ENCODE results near the gene BCL6.

The BCL6 gene

GRCh38 chr3:187758318-187758955, 13.2 kb upstream of the BCL6 start:
- Histone ChIP-seq H3K4me1 (ENCODE audit: insufficient read depth, low read length) (no peaks in the 10 kb centered on the region; the same call in 1 of the 2 replicates), H3K9me3 (ENCODE audit: insufficient read depth, low read depth, low read length) (no peaks in the 10 kb centered on the region), H3K36me3 (ENCODE audit: insufficient read depth, low read length) (no peaks in the 10 kb centered on the region), H3K9ac (ENCODE audit: low read depth, low read length) (no peak overlapping the region), H3K4me3 (ENCODE audit: low read length) (no peak overlapping the region), H3K27me3 (ENCODE audit: insufficient read depth, low read length) (no peaks in the 10 kb centered on the region), H3K27ac (ENCODE audit: low read depth, low read length) (no peak overlapping the region)
- 85% methylated on average over 1 of the region's 1 CpG for WGBS

- no peaks in the 10 kb centered on the region for H3K9me3 ChIP-seq (ENCODE audit: insufficient read depth, low read depth, low read length)
- no peaks in the 10 kb centered on the region for H3K27me3 ChIP-seq (ENCODE audit: insufficient read depth, low read length)
- no peak overlapping the region for H3K9ac ChIP-seq (ENCODE audit: low read depth, low read length)
- H3K4me3 ChIP-seq (ENCODE audit: low read length): no peak overlapping the region
- no peak overlapping the region for H3K27ac ChIP-seq (ENCODE audit: low read depth, low read length)
- WGBS: 87% methylated on average over 3 of the region's 4 CpGs
- no peaks in the 10 kb centered on the region for H3K36me3 ChIP-seq (ENCODE audit: insufficient read depth, low read length)
- H3K4me1 ChIP-seq (ENCODE audit: insufficient read depth, low read length): peaks cover 29% of the 10 kb centered on the region
These were observed 8.2 kb upstream of the BCL6 start for GRCh38 chr3:187753516-187753915.

- WGBS: 78% methylated on average over 10 of the region's 11 CpGs
- peak overlapping the region; percentile 36; the same call in 1 of the 2 replicates for H3K27ac ChIP-seq (ENCODE audit: low read depth, low read length)
These were observed 5.3 kb upstream of the BCL6 start for GRCh38 chr3:187750513-187751123.

GRCh38 chr3:187750006-187750512, 4.8 kb upstream of the BCL6 start:
- H3K4me3 ChIP-seq (ENCODE audit: low read length): peak overlapping the region; percentile 30

More at GRCh38 chr3:187750513-187751123, 5.3 kb upstream of the BCL6 start:
- Histone ChIP-seq H3K9me3 (ENCODE audit: insufficient read depth, low read depth, low read length) (no peaks in the 10 kb centered on the region), H3K4me1 (ENCODE audit: insufficient read depth, low read length) (peaks cover 46% of the 10 kb centered on the region), H3K36me3 (ENCODE audit: insufficient read depth, low read length) (no peaks in the 10 kb centered on the region), H3K4me3 (ENCODE audit: low read length) (peak overlapping the region; percentile 30), H3K27me3 (ENCODE audit: insufficient read depth, low read length) (no peaks in the 10 kb centered on the region), H3K9ac (ENCODE audit: low read depth, low read length) (peak overlapping the region; percentile 28; the same call in 1 of the 2 replicates)

GRCh38 chr3:187748050-187748481, 2.8 kb upstream of the BCL6 start:
- no peak overlapping the region for H3K4me3 ChIP-seq (ENCODE audit: low read length)
- WGBS: 0% methylated on average over 2 of the region's 2 CpGs
- peaks cover 46% of the 10 kb centered on the region for H3K4me1 ChIP-seq (ENCODE audit: insufficient read depth, low read length)
- H3K36me3 ChIP-seq (ENCODE audit: insufficient read depth, low read length): no peaks in the 10 kb centered on the region
- no peak overlapping the region for H3K27ac ChIP-seq (ENCODE audit: low read depth, low read length)
- H3K9ac ChIP-seq (ENCODE audit: low read depth, low read length): no peak overlapping the region
- H3K27me3 ChIP-seq (ENCODE audit: insufficient read depth, low read length): no peaks in the 10 kb centered on the region; the same call in 1 of the 2 replicates
- H3K9me3 ChIP-seq (ENCODE audit: insufficient read depth, low read depth, low read length): no peaks in the 10 kb centered on the region

More at GRCh38 chr3:187750006-187750512, 4.8 kb upstream of the BCL6 start:
- no peaks in the 10 kb centered on the region for H3K27me3 ChIP-seq (ENCODE audit: insufficient read depth, low read length)
- H3K27ac ChIP-seq (ENCODE audit: low read depth, low read length): peak overlapping the region; percentile 36; the same call in 1 of the 2 replicates
- WGBS: 72% methylated on average over 11 of the region's 14 CpGs
- peaks cover 46% of the 10 kb centered on the region for H3K4me1 ChIP-seq (ENCODE audit: insufficient read depth, low read length)
- peak overlapping the region; percentile 28; the same call in 1 of the 2 replicates for H3K9ac ChIP-seq (ENCODE audit: low read depth, low read length)
- H3K9me3 ChIP-seq (ENCODE audit: insufficient read depth, low read depth, low read length): no peaks in the 10 kb centered on the region
- H3K36me3 ChIP-seq (ENCODE audit: insufficient read depth, low read length): no peaks in the 10 kb centered on the region

- Histone ChIP-seq H3K9me3 (ENCODE audit: insufficient read depth, low read depth, low read length) (no peaks in the 10 kb centered on the region), H3K9ac (ENCODE audit: low read depth, low read length) (no peak overlapping the region), H3K36me3 (ENCODE audit: insufficient read depth, low read length) (no peaks in the 10 kb centered on the region), H3K27me3 (ENCODE audit: insufficient read depth, low read length) (peaks cover 5% of the 10 kb centered on the region), H3K4me3 (ENCODE audit: low read length) (no peak overlapping the region), H3K27ac (ENCODE audit: low read depth, low read length) (peak overlapping the region; percentile 42; the same call in 1 of the 2 replicates), H3K4me1 (ENCODE audit: insufficient read depth, low read length) (peaks cover 46% of the 10 kb centered on the region)
- 67% methylated on average over 5 of the region's 5 CpGs for WGBS
These were observed 2.2 kb upstream of the BCL6 start for GRCh38 chr3:187747506-187747905.

- H3K4me1 ChIP-seq (ENCODE audit: insufficient read depth, low read length): peaks cover 49% of the 10 kb centered on the region
- no peaks in the 10 kb centered on the region for H3K9me3 ChIP-seq (ENCODE audit: insufficient read depth, low read depth, low read length)
- peak overlapping the region; percentile 86 for H3K4me3 ChIP-seq (ENCODE audit: low read length)
- H3K36me3 ChIP-seq (ENCODE audit: insufficient read depth, low read length): no peaks in the 10 kb centered on the region
- H3K9ac ChIP-seq (ENCODE audit: low read depth, low read length): peak overlapping the region; percentile 94
- H3K27ac ChIP-seq (ENCODE audit: low read depth, low read length): peak overlapping the region; percentile 54; the same call in 1 of the 2 replicates
- WGBS: 16% methylated on average over 8 of the region's 10 CpGs
- peaks cover 10% of the 10 kb centered on the region for H3K27me3 ChIP-seq (ENCODE audit: insufficient read depth, low read length)
These were observed 1.4 kb upstream of the BCL6 start for GRCh38 chr3:187746442-187747281.

GRCh38 chr3:187746059-187746441, 782 bp upstream of the BCL6 start:
- H3K4me3 ChIP-seq (ENCODE audit: low read length): peak overlapping the region; percentile 86
- H3K4me1 ChIP-seq (ENCODE audit: insufficient read depth, low read length): peaks cover 45% of the 10 kb centered on the region
- no peaks in the 10 kb centered on the region for H3K36me3 ChIP-seq (ENCODE audit: insufficient read depth, low read length)
- no peaks in the 10 kb centered on the region for H3K9me3 ChIP-seq (ENCODE audit: insufficient read depth, low read depth, low read length)
- WGBS: 16% methylated on average over 1 of the region's 6 CpGs
- peaks cover 16% of the 10 kb centered on the region for H3K27me3 ChIP-seq (ENCODE audit: insufficient read depth, low read length)
- H3K27ac ChIP-seq (ENCODE audit: low read depth, low read length): peak overlapping the region; percentile 96
- H3K9ac ChIP-seq (ENCODE audit: low read depth, low read length): peak overlapping the region; percentile 94

- Histone ChIP-seq H3K36me3 (ENCODE audit: insufficient read depth, low read length) (no peaks in the 10 kb centered on the region), H3K9ac (ENCODE audit: low read depth, low read length) (peak overlapping the region; percentile 94), H3K4me3 (ENCODE audit: low read length) (peak overlapping the region; percentile 86), H3K9me3 (ENCODE audit: insufficient read depth, low read depth, low read length) (no peaks in the 10 kb centered on the region), H3K27me3 (ENCODE audit: insufficient read depth, low read length) (peaks cover 25% of the 10 kb centered on the region), H3K27ac (ENCODE audit: low read depth, low read length) (peak overlapping the region; percentile 21; the same call in 1 of the 2 replicates), H3K4me1 (ENCODE audit: insufficient read depth, low read length) (peaks cover 35% of the 10 kb centered on the region)
- WGBS: under 1% methylated on average over 54 of the region's 55 CpGs
These were observed 808 bp downstream of the BCL6 start for GRCh38 chr3:187744169-187745151.

Measured in HUES64 (cell line).